ENCODE measurements around the gene GLI3. TPM values are rescaled to one million over a fixed set of nuclear protein-coding genes. Genes with fewer than 3 reads are reported as not detected.

GLI3 gene
- total and polyA plus RNA-seq, 10 of the 15 experiments (the other 5 are each of a cell fraction or from before 2014, with no cell fraction given) = 0.01 TPM; not detected in 8

GRCh38 chr7:42272793-42273665, 36.0 kb upstream of the GLI3 start:
- 2% methylated on average over 3 of the region's 3 CpGs for WGBS (ENCODE audit: insufficient coverage, insufficient replicate concordance, low lambda C conversion rate, missing lambda C conversion rate)
- no TSS peak for BruUV-seq (replicated peaks)
- Histone ChIP-seq H3K4me3 (no peak overlapping the region), H3K9ac (ENCODE audit: control insufficient read depth, insufficient read depth, low read length) (no peak overlapping the region), H2AFZ (ENCODE audit: control insufficient read depth, low read depth, low read length) (no peak overlapping the region), H3K4me1 (ENCODE audit: control insufficient read depth, insufficient read depth, low read length) (no peaks in the 10 kb centered on the region), H3K36me3 (ENCODE audit: control insufficient read depth in 2 of 2, insufficient read depth in 2 of 2, low read length in 1 of 2) (no peaks in the 10 kb centered on the region), H3K79me2 (ENCODE audit: control insufficient read depth, insufficient read depth, low read length) (no peaks in the 10 kb centered on the region), H4K20me1 (ENCODE audit: control insufficient read depth, insufficient read depth) (no peaks in the 10 kb centered on the region), H3K9me3 (replicated peaks; ENCODE audit: control insufficient read depth, insufficient read depth, low read length) (no peaks in the 10 kb centered on the region), H3K4me2 (ENCODE audit: control insufficient read depth, insufficient read depth) (no peak overlapping the region), H3K27ac (ENCODE audit: control insufficient read depth, insufficient read depth) (no peak overlapping the region), H3K27me3 (replicated peaks in 1 of 2; ENCODE audit: control insufficient read depth in 2 of 2, insufficient read depth in 2 of 2, low read length in 1 of 2) (no peaks in the 10 kb centered on the region)
- intact Hi-C loops (cut with micrococcal nuclease; ENCODE audit: unreplicated experiment) (no loop called here), in situ Hi-C loops (cut with MboI) (no loop called here)
- ChIA-PET RAD21 (ENCODE audit: unreplicated experiment) (no interaction called here), CTCF (no interaction called here), POLR2A (no interaction called here), SMC1A (ENCODE audit: uncharacterized antibody, unreplicated experiment) (interaction anchor here (1.2 kb wide), 1 partner anchor 106 kb away, joined by 3 read pairs; no protein-coding TSS in a partner anchor)
- ATAC-seq = no peak
- DNase-seq (ENCODE audit: low read depth, low spot score) = no peak
- FAIRE-seq = no peak
- TF ChIP-seq SIN3A (IDR thresholded peaks at IDR 0.05; ENCODE audit: low read depth, low read length) (no peak), KDM1A (IDR thresholded peaks at IDR 0.05; ENCODE audit: borderline replicate concordance) (no peak), TCF3 (IDR thresholded peaks at IDR 0.05; ENCODE audit: borderline replicate concordance, insufficient read depth, low read depth, low read length) (no peak), STAT3 (IDR thresholded peaks at IDR 0.05; ENCODE audit: low read depth, low read length) (no peak), BACH1 (IDR thresholded peaks at IDR 0.05; ENCODE audit: borderline replicate concordance) (no peak), CREB1 (IDR thresholded peaks at IDR 0.05; ENCODE audit: low read depth) (no peak), SREBF1 (IDR thresholded peaks at IDR 0.05; ENCODE audit: low read length) (no peak), NR2C1 (IDR thresholded peaks at IDR 0.05) (no peak), RB1 (IDR thresholded peaks at IDR 0.05; ENCODE audit: borderline replicate concordance) (no peak), REST (IDR thresholded peaks at IDR 0.05; ENCODE audit: low read depth, low read length) (no peak), POU2F2 (IDR thresholded peaks at IDR 0.05; ENCODE audit: borderline replicate concordance, low read depth, low read length) (no peak), SKIL (IDR thresholded peaks at IDR 0.05; ENCODE audit: low read depth, poor library complexity, severe bottlenecking) (no peak), ZBTB4 (CRISPR knock-in tag; IDR thresholded peaks at IDR 0.05) (no peak), IKZF2 (IDR thresholded peaks at IDR 0.05) (no peak)

Data from GM12878 (cell line).